Loucy (cell line): ENCODE measurements around the gene VDAC2.
A peak's percentile ranks its signal among the peaks of the same experiment; 100 is the strongest.

ENCODE experiments used
- H2AFZ ChIP-seq: fragments of 200-600 bp; sonication (generic); 2 replicates; pipeline ENCODE4 v1.6.0; 2016; ENCODE audit warnings: antibody characterized with exemption, mild to moderate bottlenecking, low read length, moderate library complexity
- H3F3A ChIP-seq: fragments of 200-600 bp; 2 replicates; pipeline ENCODE4 v1.6.0; 2016; ENCODE audit warnings: antibody characterized with exemption, low read depth, mild to moderate bottlenecking
- H3K27me3 ChIP-seq: fragments of 200-600 bp; sonication (generic); 2 replicates; pipeline ENCODE4 v1.6.1; 2014; ENCODE audit warnings: low read length, mild to moderate bottlenecking; ENCODE audit not compliant: insufficient read depth, poor library complexity, severe bottlenecking
- H3K36me3 ChIP-seq: fragments of 200-600 bp; sonication (generic); 2 replicates; pipeline ENCODE4 v1.6.1; 2016; ENCODE audit warnings: low read length; ENCODE audit not compliant: insufficient read depth
- H3K4me1 ChIP-seq: fragments of 200-600 bp; sonication (generic); 2 replicates; pipeline ENCODE4 v1.5.1; 2014; ENCODE audit warnings: low read length, mild to moderate bottlenecking; ENCODE audit not compliant: insufficient read depth, poor library complexity, severe bottlenecking
- H3K4me2 ChIP-seq: fragments of 200-600 bp; sonication (generic); 2 replicates; pipeline ENCODE4 v1.6.0; 2014; ENCODE audit warnings: antibody characterized with exemption, low read length, low read depth, mild to moderate bottlenecking; ENCODE audit not compliant: poor library complexity, severe bottlenecking
- H3K4me3 ChIP-seq: fragments of 200-600 bp; sonication (generic); 2 replicates; pipeline ENCODE4 v1.5.1; 2014; ENCODE audit warnings: low read length, mild to moderate bottlenecking, mixed read lengths; ENCODE audit not compliant: poor library complexity, severe bottlenecking
- H3K79me2 ChIP-seq: fragments of 200-600 bp; sonication (generic); 2 replicates; pipeline ENCODE4 v1.6.1; 2014; ENCODE audit warnings: low read length; ENCODE audit not compliant: insufficient read depth
- H3K9ac ChIP-seq: fragments of 200-600 bp; sonication (generic); 2 replicates; pipeline ENCODE4 v1.6.0; 2014; ENCODE audit warnings: mild to moderate bottlenecking, low read depth, low read length, moderate library complexity; ENCODE audit not compliant: poor library complexity, severe bottlenecking
- H3K9me2 ChIP-seq: fragments of 200-600 bp; sonication (generic); replicated peaks from 2 replicates; pipeline ENCODE4 v1.6.1; 2016; ENCODE audit warnings: low read depth, low read length, mixed read lengths
- H3K9me3 ChIP-seq: fragments of 200-600 bp; sonication (generic); 2 replicates; pipeline ENCODE4 v1.6.1; 2014; ENCODE audit warnings: mild to moderate bottlenecking, antibody characterized with exemption, low read length, low read depth; ENCODE audit not compliant: insufficient read depth
- H4K20me1 ChIP-seq: fragments of 200-600 bp; sonication (generic); 2 replicates; pipeline ENCODE4 v1.6.0; 2014; ENCODE audit warnings: antibody characterized with exemption, low read length, mild to moderate bottlenecking; ENCODE audit not compliant: insufficient read depth, poor library complexity, severe bottlenecking
- CTCF ChIP-seq: fragments of 200-600 bp; sonication (generic); conservative IDR thresholded peaks from 2 replicates; pipeline ENCODE4 v1.5.1; 2014; ENCODE audit warnings: mild to moderate bottlenecking, antibody characterized with exemption, low read length
- EZH2phosphoT487 ChIP-seq: fragments of 200-600 bp; IDR thresholded peaks from 2 replicates; pipeline ENCODE4 v1.6.1; 2018; ENCODE audit warnings: antibody characterized with exemption, mild to moderate bottlenecking, moderate library complexity, borderline replicate concordance

The VDAC2 gene

GRCh38 chr10:75210282-75211006 is at the start of gene VDAC2:
Gene VDAC2, plus strand, starts transcription at chr10:75210796. Its CDS starts 363 bp downstream, at chr10:75211159.
- H3K4me3 ChIP-seq = peak within 1 kb of the TSS; percentile 82
- H3K36me3 ChIP-seq = peaks cover 23% of the 10 kb centered on the region
- H3K27me3 ChIP-seq = peaks cover 5% of the 10 kb centered on the region
- H3K79me2 ChIP-seq = peaks cover 46% of the 10 kb centered on the region
- H3K4me2 ChIP-seq = peak within 1 kb of the TSS; percentile 98
- H3F3A ChIP-seq = peaks cover 3% of the 10 kb centered on the region; the same call in 1 of the 2 replicates
- no peaks in the 10 kb centered on the region for H3K9me2 ChIP-seq
- peaks cover 31% of the 10 kb centered on the region for H3K4me1 ChIP-seq
- H2AFZ ChIP-seq = peak within 1 kb of the TSS; percentile 100
- no peak for TF ChIP-seq CTCF
- TF ChIP-seq EZH2phosphoT487 = no peak
- peaks cover 29% of the 10 kb centered on the region for H4K20me1 ChIP-seq
- peak within 1 kb of the TSS; percentile 98 for H3K9ac ChIP-seq
- H3K9me3 ChIP-seq = no peaks in the 10 kb centered on the region

- peak overlapping the region; percentile 44 for H3K4me3 ChIP-seq
- peak overlapping the region; percentile 74 for H3K4me2 ChIP-seq
- no peaks in the 10 kb centered on the region for H3K9me3 ChIP-seq
- H4K20me1 ChIP-seq = peaks cover 20% of the 10 kb centered on the region
- H3K27me3 ChIP-seq = no peaks in the 10 kb centered on the region
- peaks cover 19% of the 10 kb centered on the region for H3K36me3 ChIP-seq
- no peak overlapping the region for H3K9ac ChIP-seq
- no peaks in the 10 kb centered on the region for H3K79me2 ChIP-seq
- H3K9me2 ChIP-seq = no peaks in the 10 kb centered on the region
- H3K4me1 ChIP-seq = peaks cover 21% of the 10 kb centered on the region
- TF ChIP-seq CTCF (no peak), EZH2phosphoT487 (no peak)
- 0 out of 2 replicates have a peak, but pooled peaks cover 9% of the 10 kb centered on the region for H3F3A ChIP-seq
- no peak overlapping the region for H2AFZ ChIP-seq
Measured at GRCh38 chr10:75165684-75166622, 44.6 kb upstream of the VDAC2 start.

- no peaks in the 10 kb centered on the region for H3K9me2 ChIP-seq
- no peak for TF ChIP-seq EZH2phosphoT487
- H3K4me1 ChIP-seq = peaks cover 21% of the 10 kb centered on the region
- no peaks in the 10 kb centered on the region for H3K27me3 ChIP-seq
- H4K20me1 ChIP-seq = peaks cover 20% of the 10 kb centered on the region
- H3K9me3 ChIP-seq = no peaks in the 10 kb centered on the region
- 0 out of 2 replicates have a peak, but pooled peaks cover 9% of the 10 kb centered on the region for H3F3A ChIP-seq
- peak overlapping the region; percentile 44 for H3K4me3 ChIP-seq
- peaks cover 19% of the 10 kb centered on the region for H3K36me3 ChIP-seq
- no peak overlapping the region for H2AFZ ChIP-seq
- no peak overlapping the region for H3K9ac ChIP-seq
- H3K79me2 ChIP-seq = no peaks in the 10 kb centered on the region
- H3K4me2 ChIP-seq = peak overlapping the region; percentile 74
Measured at GRCh38 chr10:75166623-75166972, 44.0 kb upstream of the VDAC2 start.
